Astrocyte of the cerebellum (primary cell): ENCODE results near the gene PLIN3.

Experiments
- DNase-seq: peaks from one replicate; pipeline ENCODE4 v3.0.0-alpha.2; 2011; ENCODE audit warnings: low read depth
- H3K4me3 ChIP-seq: 2 replicates; pipeline ENCODE4 v1.5.1; 2011; ENCODE audit warnings: mild to moderate bottlenecking, low read depth, low read length, moderate library complexity
- CTCF ChIP-seq: IDR thresholded peaks from 2 replicates; pipeline ENCODE4 v1.5.1; 2012; ENCODE audit warnings: low read length, low read depth, moderate library complexity, mild to moderate bottlenecking; ENCODE audit errors: missing control alignments
- in situ Hi-C: cut with HindIII; loops from 2 replicates; pipeline ENCODE4 v1.10.0; 2017; ENCODE audit warnings: low sequenced_read_pairs

Gene PLIN3

GRCh38 chr19:4911314-4911713 is 43.8 kb upstream of the PLIN3 start:
- TF ChIP-seq CTCF = no peak
- in situ Hi-C loops = no loop called here
- H3K4me3 ChIP-seq = peak overlapping the region; percentile 56
- DNase-seq = no peak

- DNase-seq = no peak
- TF ChIP-seq CTCF = no peak
- peak overlapping the region; percentile 56 for H3K4me3 ChIP-seq
- in situ Hi-C loops = no loop called here
Measured at GRCh38 chr19:4910594-4911281, 43.3 kb upstream of the PLIN3 start.

GRCh38 chr19:4909897-4910593 is 42.6 kb upstream of the PLIN3 start:
- in situ Hi-C loops = no loop called here
- no peak for DNase-seq
- H3K4me3 ChIP-seq = peak overlapping the region; percentile 56
- no peak for TF ChIP-seq CTCF

- in situ Hi-C loops = no loop called here
- no peak for TF ChIP-seq CTCF
- no peak for DNase-seq
- peak within 1 kb of the TSS; percentile 56 for H3K4me3 ChIP-seq
Measured at GRCh38 chr19:4909156-4909896, 41.9 kb upstream of the PLIN3 start, which contains the start of gene UHRF1. Gene UHRF1, plus strand, starts transcription at chr19:4909501. Its CDS starts 1,385 bp downstream, at chr19:4910886.

GRCh38 chr19:4908781-4909155 is 41.3 kb upstream of the PLIN3 start:
- no peak for TF ChIP-seq CTCF
- in situ Hi-C loops = no loop called here
- no peak overlapping the region for H3K4me3 ChIP-seq
- no peak for DNase-seq

GRCh38 chr19:4908360-4908759 is 40.9 kb upstream of the PLIN3 start:
- no peak for DNase-seq
- TF ChIP-seq CTCF = no peak
- H3K4me3 ChIP-seq = no peak overlapping the region
- in situ Hi-C loops = no loop called here
